GM12892 (cell line): ENCODE results near the gene SSR4.

Experiments
- DNase-seq: peaks from one replicate; pipeline ENCODE4 v3.0.0; 2011; ENCODE audit not compliant: insufficient read length
- FAIRE-seq: peaks from 2 replicates; lab custom pipeline; 2011; peaks lifted over from hg19 to GRCh38; lab: Jason Lieb, UNC
- POLR2A ChIP-seq: IDR thresholded peaks from 2 replicates; pipeline ENCODE4 v1.6.1; 2011; ENCODE audit warnings: low read depth, low read length, control low read depth
- POLR2AphosphoS5 ChIP-seq: IDR thresholded peaks from 2 replicates; pipeline ENCODE4 v1.6.1; 2011; ENCODE audit warnings: low read depth, low read length, control low read depth
- TAF1 ChIP-seq: IDR thresholded peaks from 2 replicates; pipeline ENCODE4 v1.6.1; 2011; ENCODE audit warnings: low read depth, mild to moderate bottlenecking, control low read depth, low read length, borderline replicate concordance

The SSR4 gene

DNA sequence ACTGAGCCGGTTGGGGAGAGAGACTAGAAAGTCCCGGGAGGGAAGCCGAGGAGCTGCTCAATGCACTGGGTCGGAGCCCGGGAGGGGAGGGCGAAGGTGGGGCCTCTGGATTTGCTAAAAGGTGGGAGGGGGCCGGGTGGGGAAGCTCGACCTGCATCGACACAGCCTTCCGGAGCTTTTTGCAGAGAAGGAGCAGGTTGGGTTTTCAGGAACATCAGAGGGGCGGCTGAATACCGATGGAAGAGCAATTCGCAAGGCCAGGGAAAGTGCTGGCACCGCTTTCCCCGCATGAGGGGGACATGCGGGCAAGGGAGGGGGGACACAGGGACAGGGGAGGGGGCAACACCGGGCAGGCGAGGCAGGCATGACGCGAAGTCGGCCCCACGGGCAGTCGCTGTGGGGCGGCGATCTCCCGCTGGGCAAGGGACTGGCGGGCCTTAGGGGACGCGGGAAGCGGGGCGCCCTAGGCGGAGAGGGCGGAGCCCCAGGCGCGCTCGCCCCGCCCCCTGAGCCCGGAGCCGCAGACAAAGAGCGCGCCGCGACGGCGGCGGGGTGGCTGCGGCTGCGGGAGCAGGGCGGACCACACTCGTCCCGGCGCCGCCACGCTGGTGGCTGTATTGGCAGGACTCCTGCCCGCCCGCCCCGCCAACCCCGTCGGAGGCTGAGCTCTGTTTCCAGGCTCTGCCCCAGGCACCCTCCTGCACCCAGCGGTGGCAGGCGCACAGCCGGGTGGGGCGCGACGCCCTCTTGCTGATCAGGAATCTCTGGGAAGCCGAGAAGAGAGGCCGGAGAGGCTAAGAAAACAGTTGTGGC lies 24.3 kb downstream of the SSR4 start:
- no peak for FAIRE-seq
- no peak for TF ChIP-seq POLR2AphosphoS5
- no peak for TF ChIP-seq POLR2A
- TF ChIP-seq TAF1: no peak
- peak; percentile 57 for DNase-seq

GRCh38 chrX:153819384-153820040 lies 25.0 kb downstream of the SSR4 start:
- peak; percentile 28 for DNase-seq
- no peak for FAIRE-seq
- TF ChIP-seq POLR2A (no peak), TAF1 (no peak), POLR2AphosphoS5 (no peak)

- no peak for TF ChIP-seq TAF1
- no peak for TF ChIP-seq POLR2A
- no peak for TF ChIP-seq POLR2AphosphoS5
- no peak for DNase-seq
These were observed 26.1 kb downstream of the SSR4 start for GRCh38 chrX:153820601-153821000.

GRCh38 chrX:153821066-153821465 lies 26.6 kb downstream of the SSR4 start:
- TF ChIP-seq POLR2A: no peak
- TF ChIP-seq TAF1: no peak
- no peak for TF ChIP-seq POLR2AphosphoS5
- FAIRE-seq: no peak
- DNase-seq: no peak

More at GRCh38 chrX:153820601-153821000, 26.1 kb downstream of the SSR4 start:
- FAIRE-seq: no peak

DNA sequence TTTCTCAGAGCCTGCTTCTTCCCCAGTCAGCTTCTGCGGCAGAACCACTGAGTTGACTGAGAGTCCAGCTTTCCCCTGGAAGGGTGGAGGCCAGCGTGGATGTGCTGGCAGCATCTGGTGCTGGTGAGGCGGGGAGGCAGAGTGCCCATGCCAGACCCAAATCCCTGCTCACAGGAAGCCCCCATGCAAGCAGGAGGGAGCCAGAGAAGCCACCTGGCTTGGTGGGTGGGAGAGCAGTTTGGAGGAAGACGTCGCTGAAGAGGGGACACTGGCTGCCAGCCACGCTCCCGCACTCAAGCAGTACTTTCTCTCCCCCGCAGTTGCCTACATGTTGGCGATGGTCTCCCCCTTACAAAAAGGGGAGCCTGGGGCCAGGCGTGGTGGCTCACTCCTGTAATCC lies 29.9 kb downstream of the SSR4 start:
- DNase-seq (no peak), FAIRE-seq (no peak)
- no peak for TF ChIP-seq TAF1
- TF ChIP-seq POLR2AphosphoS5: no peak
- TF ChIP-seq POLR2A: no peak

GRCh38 chrX:153825042-153825441 lies 30.6 kb downstream of the SSR4 start:
- TF ChIP-seq POLR2A: no peak
- TF ChIP-seq TAF1: no peak
- no peak for TF ChIP-seq POLR2AphosphoS5
- DNase-seq (no peak), FAIRE-seq (no peak)

GRCh38 chrX:153827016-153827415 lies 32.5 kb downstream of the SSR4 start:
- FAIRE-seq: no peak
- no peak for TF ChIP-seq TAF1
- TF ChIP-seq POLR2AphosphoS5: no peak
- DNase-seq: no peak

DNA sequence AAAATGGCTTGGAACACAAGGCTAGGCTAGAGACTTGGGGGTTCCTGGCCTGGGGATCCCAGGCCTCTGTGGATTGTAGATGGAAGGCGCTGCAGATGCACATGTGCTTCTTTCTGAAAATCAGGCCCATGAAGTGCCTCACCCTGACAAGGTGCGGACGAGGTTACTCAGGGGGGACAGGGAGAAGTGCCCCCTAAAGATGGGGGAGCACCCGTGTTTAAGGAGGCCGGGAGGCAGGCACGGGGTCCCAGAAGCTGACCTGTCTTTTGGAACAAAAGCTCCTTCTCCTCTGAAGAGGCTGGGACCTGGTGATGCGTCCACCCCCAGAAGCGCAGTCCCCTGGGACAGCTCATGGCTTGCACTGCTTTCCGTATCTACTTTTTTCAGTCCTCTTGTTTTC lies 33.4 kb downstream of the SSR4 start:
- FAIRE-seq: no peak

GRCh38 chrX:153828308-153828707 lies 33.8 kb downstream of the SSR4 start:
- no peak for FAIRE-seq
- DNase-seq: no peak
- TF ChIP-seq POLR2A: no peak
- no peak for TF ChIP-seq TAF1
- TF ChIP-seq POLR2AphosphoS5: no peak

More for the DNA sequence above, 33.4 kb downstream of the SSR4 start:
- DNase-seq: no peak
- TF ChIP-seq POLR2AphosphoS5 (no peak), POLR2A (no peak)

- FAIRE-seq (no peak), DNase-seq (no peak)
- TF ChIP-seq POLR2AphosphoS5 (no peak), POLR2A (no peak), TAF1 (no peak)
These were observed 34.5 kb downstream of the SSR4 start for GRCh38 chrX:153828723-153829548.

DNA sequence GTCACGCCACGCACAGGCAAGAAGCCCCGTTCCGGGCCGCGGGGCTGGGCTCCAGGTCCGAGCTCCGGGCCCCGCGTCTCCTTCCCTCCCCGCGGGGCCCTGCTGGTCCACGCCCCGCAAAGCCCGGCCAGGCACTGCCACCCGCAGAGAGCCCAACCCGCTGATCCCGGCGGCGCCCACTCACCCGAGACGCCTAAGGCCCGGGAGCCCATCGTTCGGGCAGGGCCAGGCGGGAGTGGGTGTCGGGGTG lies 35.0 kb downstream of the SSR4 start:
- DNase-seq (no peak), FAIRE-seq (no peak)
- TF ChIP-seq TAF1 (no peak), POLR2AphosphoS5 (no peak), POLR2A (no peak)

GRCh38 chrX:153829799-153830639 lies 35.6 kb downstream of the SSR4 start, which contains the start of gene PDZD4:
PDZD4 (minus strand) TSS chrX:153830544; CDS start chrX:153830298, 246 bp downstream.
- TF ChIP-seq POLR2A (no peak), POLR2AphosphoS5 (no peak), TAF1 (no peak)
- FAIRE-seq: no peak
- DNase-seq: no peak
